Activated naive CD8-positive, alpha-beta T cell treated with anti-CD3 and anti-CD28 coated beads for 36 hours (primary cell): ENCODE results near the gene WDR93. TPM values are rescaled to one million over a fixed set of nuclear protein-coding genes. Genes with fewer than 3 reads are reported as not detected.

Experiments
- DNase-seq: peaks from one replicate; pipeline ENCODE4 v3.0.0; 2021
- H3K27ac Mint-ChIP-seq: one replicate; pipeline ENCODE4 v1.8.0; 2022; ENCODE audit warnings: mild to moderate bottlenecking, moderate library complexity, mixed read lengths
- H3K27me3 Mint-ChIP-seq: one replicate; pipeline ENCODE4 v1.8.0; 2022; ENCODE audit warnings: mild to moderate bottlenecking, mixed read lengths
- H3K36me3 Mint-ChIP-seq: one replicate; pipeline ENCODE4 v1.8.0; 2021; ENCODE audit warnings: mild to moderate bottlenecking, mixed read lengths
- H3K4me1 Mint-ChIP-seq: one replicate; pipeline ENCODE4 v1.8.0; 2021; ENCODE audit warnings: mixed read lengths
- H3K4me3 Mint-ChIP-seq: one replicate; pipeline ENCODE4 v1.8.0; 2022; ENCODE audit warnings: mild to moderate bottlenecking, moderate library complexity, mixed read lengths
- H3K9me3 Mint-ChIP-seq: one replicate; pipeline ENCODE4 v1.8.0; 2022; ENCODE audit warnings: mixed read lengths
- total RNA-seq, 2 experiments: library from RNA; stranded (reverse); gene quantifications; one replicate each; pipeline ENCODE4 v1.2.3, GENCODE V29; 2021

The WDR93 gene
- total RNA-seq: not detected

DNA sequence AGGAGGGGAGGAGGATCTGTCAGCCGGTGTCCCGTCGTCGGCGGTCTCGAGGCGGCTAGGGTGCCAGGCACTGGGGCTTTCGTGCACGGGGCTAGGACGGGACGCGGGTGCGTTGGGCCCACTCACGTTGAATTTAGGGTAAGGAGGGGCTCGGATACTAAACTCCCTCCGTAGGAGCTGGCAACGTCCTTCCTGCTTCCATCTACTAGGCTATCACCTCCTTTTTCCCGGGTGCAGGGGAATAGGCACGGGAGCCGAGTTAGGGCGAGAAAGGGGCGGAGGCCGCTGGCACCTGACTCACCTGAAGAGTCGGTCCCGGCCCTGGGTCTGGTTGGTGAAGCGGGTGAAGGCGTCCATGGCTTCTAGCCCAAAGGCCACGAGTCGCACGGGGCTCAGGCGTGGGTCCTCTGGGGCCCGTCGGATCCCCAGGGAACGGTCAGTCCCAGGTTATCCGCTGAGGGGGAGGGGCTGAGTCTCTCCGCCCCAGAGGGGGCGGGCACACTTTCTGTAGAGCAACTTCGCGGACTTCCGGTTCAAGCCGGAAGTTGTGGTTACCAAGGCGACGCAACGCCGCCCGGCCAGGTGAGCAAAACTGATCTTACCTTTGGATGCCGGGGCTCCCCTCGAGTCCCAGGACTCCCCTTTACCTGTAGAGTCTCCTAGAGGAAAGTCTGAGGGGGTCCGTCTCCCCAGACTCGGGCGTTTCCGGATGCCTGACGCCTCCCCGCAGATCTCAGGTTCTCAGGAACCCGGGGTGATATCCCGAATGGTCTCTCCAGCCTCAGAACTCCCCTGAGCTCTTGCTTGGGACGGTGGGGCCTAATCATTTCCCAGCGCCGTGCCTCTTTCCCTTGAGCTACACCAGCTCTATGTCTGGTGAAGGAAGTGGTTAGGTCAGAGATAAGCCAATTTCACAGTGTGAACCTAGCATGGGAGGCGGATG, at the start of gene WDR93, which contains the start of gene PEX11A:
WDR93 (plus strand) TSS at position 536 of the 943 bp plus-strand sequence. CDS start 10,936 bp downstream, outside the sequence.
PEX11A (minus strand) TSS at position 479 of the 943 bp plus-strand sequence; CDS start at position 357, 122 bp downstream.
- H3K4me3 Mint-ChIP-seq: peak within 1 kb of the TSS; percentile 86
- no peaks in the 10 kb centered on the region for H3K9me3 Mint-ChIP-seq
- peaks cover under 1% of the 10 kb centered on the region for H3K36me3 Mint-ChIP-seq
- H3K4me1 Mint-ChIP-seq: peaks cover 10% of the 10 kb centered on the region
- peak within 1 kb of the TSS; percentile 29 for H3K27ac Mint-ChIP-seq
- peak; percentile 71 for DNase-seq
- no peaks in the 10 kb centered on the region for H3K27me3 Mint-ChIP-seq

GRCh38 chr15:89641053-89641452, 49.6 kb upstream of the WDR93 start:
- no peak for DNase-seq
- Mint-ChIP-seq H3K4me3 (no peak overlapping the region), H3K9me3 (no peaks in the 10 kb centered on the region), H3K4me1 (no peaks in the 10 kb centered on the region), H3K36me3 (peaks cover 2% of the 10 kb centered on the region), H3K27me3 (no peaks in the 10 kb centered on the region), H3K27ac (no peak overlapping the region)

DNA sequence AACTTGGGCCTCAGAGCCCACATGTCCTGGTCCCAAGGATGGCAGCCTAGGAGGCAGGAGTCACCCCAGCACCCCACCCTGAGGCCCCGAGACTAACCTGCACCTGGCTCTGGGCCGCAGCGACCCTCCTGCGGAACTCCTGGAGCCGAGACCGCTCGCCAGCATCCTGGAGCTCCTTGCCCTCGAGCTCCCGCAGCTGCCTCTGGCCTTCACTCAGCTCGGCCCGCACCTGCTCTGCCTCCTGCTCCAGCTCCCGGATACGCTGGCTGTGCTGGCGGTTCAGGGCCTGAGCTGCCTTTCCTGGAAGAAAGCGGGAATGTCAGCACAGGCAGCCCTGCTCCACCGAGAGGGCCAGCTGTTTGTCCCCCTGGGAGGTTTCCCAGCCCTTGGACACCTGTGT, 48.5 kb upstream of the WDR93 start:
- peaks cover 3% of the 10 kb centered on the region for H3K27me3 Mint-ChIP-seq
- H3K36me3 Mint-ChIP-seq: peaks cover 2% of the 10 kb centered on the region
- H3K9me3 Mint-ChIP-seq: no peaks in the 10 kb centered on the region
- no peaks in the 10 kb centered on the region for H3K4me1 Mint-ChIP-seq
- no peak for DNase-seq
- no peak overlapping the region for H3K4me3 Mint-ChIP-seq
- H3K27ac Mint-ChIP-seq: no peak overlapping the region

DNA sequence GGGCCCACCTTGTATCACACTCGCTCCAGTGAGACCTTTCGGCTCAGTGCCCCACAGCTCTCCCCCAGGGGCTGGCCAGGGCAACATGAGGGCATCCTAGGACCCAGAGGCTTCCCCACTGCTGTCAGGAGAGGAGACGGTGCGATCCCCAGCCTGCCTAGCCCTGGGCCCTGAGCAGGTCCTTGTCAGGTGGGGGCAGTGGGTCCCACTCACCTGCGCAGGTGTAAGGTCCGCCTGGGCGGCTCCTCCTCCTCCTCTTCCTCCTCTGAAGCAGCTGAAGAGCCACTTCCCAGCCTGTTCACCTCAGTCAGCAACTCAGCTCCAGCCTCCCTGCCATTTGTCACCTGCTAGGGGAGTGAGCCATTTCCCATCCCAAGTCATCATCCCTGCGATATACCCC, 44.9 kb upstream of the WDR93 start:
- H3K4me3 Mint-ChIP-seq: no peak overlapping the region
- H3K36me3 Mint-ChIP-seq: no peaks in the 10 kb centered on the region
- no peak overlapping the region for H3K27ac Mint-ChIP-seq
- H3K4me1 Mint-ChIP-seq: no peaks in the 10 kb centered on the region
- H3K27me3 Mint-ChIP-seq: peaks cover 4% of the 10 kb centered on the region
- no peak for DNase-seq
- no peaks in the 10 kb centered on the region for H3K9me3 Mint-ChIP-seq

DNA sequence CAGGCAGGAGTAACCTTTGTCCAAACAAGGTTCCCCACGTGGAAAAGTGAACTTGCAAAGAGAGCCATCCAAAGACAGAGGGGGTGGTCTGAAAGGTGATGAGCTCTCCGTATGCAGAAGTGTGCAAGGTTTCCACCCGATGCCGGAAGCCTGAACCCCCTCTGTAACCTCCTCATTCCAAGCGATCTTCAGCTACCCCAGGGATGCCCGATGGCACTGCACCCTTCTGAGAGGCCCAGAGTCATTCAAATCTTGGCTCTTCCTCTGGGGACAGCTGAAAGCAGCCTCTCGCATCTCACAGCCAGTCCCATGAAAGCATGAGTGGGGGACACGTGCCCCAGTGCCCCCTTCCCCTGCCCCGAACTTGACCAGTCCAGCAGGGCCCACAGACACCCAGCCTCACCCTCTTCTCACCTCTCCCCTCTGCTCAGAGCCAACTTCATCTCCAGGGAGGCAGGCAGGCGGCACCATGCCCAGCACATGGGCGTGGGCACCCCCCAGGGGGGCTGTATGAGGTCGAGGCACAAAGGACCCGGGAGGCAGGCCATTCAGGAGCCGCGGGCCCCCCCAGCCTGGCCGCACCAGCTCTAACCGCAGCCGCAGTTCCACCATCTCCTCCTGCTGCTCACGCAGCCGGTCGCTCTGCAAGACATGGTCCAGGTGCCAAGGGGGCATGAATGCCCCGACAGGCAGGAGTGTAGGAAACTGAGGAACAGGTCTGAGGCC, 44.0 kb upstream of the WDR93 start:
- Mint-ChIP-seq H3K4me3 (no peak overlapping the region), H3K27ac (no peak overlapping the region), H3K9me3 (no peaks in the 10 kb centered on the region), H3K27me3 (peaks cover 4% of the 10 kb centered on the region), H3K36me3 (no peaks in the 10 kb centered on the region), H3K4me1 (no peaks in the 10 kb centered on the region)
- DNase-seq: no peak

GRCh38 chr15:89647191-89647851, 43.3 kb upstream of the WDR93 start:
- H3K36me3 Mint-ChIP-seq: no peaks in the 10 kb centered on the region
- H3K27me3 Mint-ChIP-seq: peaks cover 7% of the 10 kb centered on the region
- no peak overlapping the region for H3K4me3 Mint-ChIP-seq
- H3K9me3 Mint-ChIP-seq: no peaks in the 10 kb centered on the region
- H3K4me1 Mint-ChIP-seq: no peaks in the 10 kb centered on the region
- H3K27ac Mint-ChIP-seq: no peak overlapping the region
- peak; percentile 68 for DNase-seq

- no peak overlapping the region for H3K4me3 Mint-ChIP-seq
- DNase-seq: no peak
- H3K4me1 Mint-ChIP-seq: no peaks in the 10 kb centered on the region
- H3K36me3 Mint-ChIP-seq: no peaks in the 10 kb centered on the region
- no peak overlapping the region for H3K27ac Mint-ChIP-seq
- no peaks in the 10 kb centered on the region for H3K9me3 Mint-ChIP-seq
- peaks cover 13% of the 10 kb centered on the region for H3K27me3 Mint-ChIP-seq
These were observed 42.3 kb upstream of the WDR93 start for GRCh38 chr15:89648106-89649012.

GRCh38 chr15:89649013-89649625, 41.5 kb upstream of the WDR93 start:
- Mint-ChIP-seq H3K27ac (no peak overlapping the region), H3K4me1 (peaks cover under 1% of the 10 kb centered on the region), H3K9me3 (no peaks in the 10 kb centered on the region), H3K36me3 (no peaks in the 10 kb centered on the region), H3K4me3 (no peak overlapping the region), H3K27me3 (peaks cover 20% of the 10 kb centered on the region)
- no peak for DNase-seq

- H3K4me1 Mint-ChIP-seq: peaks cover 7% of the 10 kb centered on the region
- H3K9me3 Mint-ChIP-seq: no peaks in the 10 kb centered on the region
- H3K27me3 Mint-ChIP-seq: peaks cover 26% of the 10 kb centered on the region
- no peak overlapping the region for H3K27ac Mint-ChIP-seq
- H3K36me3 Mint-ChIP-seq: peaks cover 3% of the 10 kb centered on the region
- no peak for DNase-seq
- no peak overlapping the region for H3K4me3 Mint-ChIP-seq
These were observed 40.9 kb upstream of the WDR93 start for GRCh38 chr15:89649716-89650115.

DNA sequence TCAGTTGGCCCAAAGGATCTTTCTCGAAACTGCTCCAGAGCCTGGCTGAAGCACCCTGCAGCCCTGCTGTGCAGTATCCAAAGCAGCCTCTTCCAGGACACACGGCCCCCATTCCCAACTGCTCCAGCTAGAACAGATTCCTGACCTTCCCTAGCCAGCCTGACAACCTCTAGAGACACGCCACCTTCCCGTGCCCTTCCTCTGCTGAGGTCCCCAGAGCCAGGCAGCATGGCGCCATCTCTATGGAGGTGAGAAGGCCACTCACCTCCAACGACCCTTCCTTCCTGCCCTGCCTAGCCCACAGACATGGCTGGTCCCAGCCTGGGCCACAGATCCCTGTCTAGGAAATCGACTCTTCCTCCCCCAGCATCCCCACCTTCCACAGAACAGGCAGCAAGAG, 38.5 kb upstream of the WDR93 start:
- Mint-ChIP-seq H3K9me3 (no peaks in the 10 kb centered on the region), H3K27me3 (peaks cover 37% of the 10 kb centered on the region), H3K27ac (no peak overlapping the region), H3K36me3 (peaks cover 3% of the 10 kb centered on the region), H3K4me1 (peaks cover 19% of the 10 kb centered on the region), H3K4me3 (no peak overlapping the region)
- DNase-seq: no peak

DNA sequence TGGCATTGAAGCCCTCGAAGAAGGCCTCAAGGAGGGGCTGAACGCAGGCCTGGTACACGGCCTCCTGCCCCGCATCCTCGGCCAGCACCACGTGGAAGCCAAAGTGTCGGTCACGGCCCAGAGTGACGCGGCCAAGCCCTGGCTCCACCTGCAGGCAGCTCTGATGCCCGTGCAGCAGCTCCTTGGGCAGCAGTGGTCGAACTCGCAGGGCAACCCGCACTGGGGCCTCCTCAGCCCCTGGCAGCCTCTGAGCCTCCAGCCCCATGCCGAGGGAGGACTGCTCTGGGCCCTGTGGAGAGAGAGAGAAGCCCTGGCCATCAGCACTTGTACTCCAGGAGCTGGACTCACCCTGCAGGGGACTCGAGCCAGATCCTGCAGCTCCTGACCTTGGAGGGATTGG, 37.9 kb upstream of the WDR93 start:
- Mint-ChIP-seq H3K9me3 (no peaks in the 10 kb centered on the region), H3K4me1 (peaks cover 19% of the 10 kb centered on the region), H3K36me3 (peaks cover 3% of the 10 kb centered on the region), H3K4me3 (no peak overlapping the region), H3K27me3 (peaks cover 40% of the 10 kb centered on the region), H3K27ac (no peak overlapping the region)
- no peak for DNase-seq

DNA sequence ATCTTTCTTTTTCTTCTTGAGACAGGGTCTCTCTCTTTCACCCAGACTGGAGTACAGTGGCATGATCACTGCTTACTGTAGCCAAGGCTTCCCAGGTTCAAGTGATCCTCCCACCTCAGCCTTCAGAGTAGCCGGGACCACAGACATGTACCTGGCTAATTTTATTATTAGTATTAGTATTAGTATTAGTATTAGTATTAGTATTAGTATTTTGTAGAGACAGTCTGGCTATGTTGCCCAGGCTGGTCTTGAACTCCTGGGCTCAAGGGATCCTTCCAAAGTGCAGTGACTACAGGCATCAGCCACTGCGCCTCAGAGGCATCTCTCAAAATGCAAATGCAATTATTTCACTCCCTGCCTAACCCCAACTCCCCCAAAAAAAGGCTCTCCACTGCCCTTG, 37.0 kb upstream of the WDR93 start:
- Mint-ChIP-seq H3K4me3 (no peak overlapping the region), H3K4me1 (peaks cover 19% of the 10 kb centered on the region), H3K27me3 (peaks cover 46% of the 10 kb centered on the region), H3K9me3 (no peaks in the 10 kb centered on the region), H3K27ac (no peak overlapping the region), H3K36me3 (peaks cover 3% of the 10 kb centered on the region)
- DNase-seq: no peak

GRCh38 chr15:89654301-89654761, 36.3 kb upstream of the WDR93 start:
- Mint-ChIP-seq H3K36me3 (peaks cover 3% of the 10 kb centered on the region), H3K27ac (peak overlapping the region; percentile 15), H3K9me3 (no peaks in the 10 kb centered on the region), H3K4me3 (peak overlapping the region; percentile 78), H3K4me1 (peaks cover 19% of the 10 kb centered on the region), H3K27me3 (peaks cover 51% of the 10 kb centered on the region)
- DNase-seq: no peak
